Measurements from ENCODE around the gene RARB.

GRCh38 chr3:25423780-25424588 is 4.1 kb upstream of the RARB start:
- no peak for TF ChIP-seq RBFOX2 (IDR thresholded peaks at IDR 0.05; ENCODE audit: low read depth, low read length)
- TF ChIP-seq SMAD4 (CRISPR knock-in tag; conservative IDR thresholded peaks at IDR 0.05): no peak
- TF ChIP-seq PYGO2 (tag; IDR thresholded peaks at IDR 0.05): no peak
- TF ChIP-seq CEBPB (tag; IDR thresholded peaks at IDR 0.05): no peak

Measured in K562 (cell line).